Ectodermal cell (in vitro differentiated cells): ENCODE data around the gene SIM1.

ENCODE experiments used
- H3K27ac ChIP-seq: 2 replicates; pipeline ENCODE4 v1.7.0; 2013; ENCODE audit warnings: mild to moderate bottlenecking, low read depth, low read length; ENCODE audit not compliant: insufficient read depth, poor library complexity, severe bottlenecking
- H3K27me3 ChIP-seq: 2 replicates; pipeline ENCODE4 v1.7.0; 2013; ENCODE audit warnings: mild to moderate bottlenecking, low read length; ENCODE audit not compliant: insufficient read depth, control insufficient read depth, poor library complexity, severe bottlenecking
- H3K36me3 ChIP-seq: one replicate; pipeline ENCODE4 v1.7.0; 2013; ENCODE audit warnings: low read length; ENCODE audit not compliant: control insufficient read depth, insufficient read depth
- H3K4me1 ChIP-seq: one replicate; pipeline ENCODE4 v1.7.0; 2013; ENCODE audit warnings: low read length; ENCODE audit not compliant: control insufficient read depth, insufficient read depth
- H3K4me3 ChIP-seq: 2 replicates; pipeline ENCODE4 v1.7.0; 2013; ENCODE audit warnings: low read depth, low read length, control low read depth; ENCODE audit not compliant: insufficient read depth
- H3K9me3 ChIP-seq: 2 replicates; pipeline ENCODE4 v1.7.0; 2013; ENCODE audit warnings: mild to moderate bottlenecking, low read length, moderate library complexity; ENCODE audit not compliant: control insufficient read depth
- WGBS, 2 experiments: methylation state at CpG; one replicate each; pipeline ENCODE4 v1.1.7; 2013; ENCODE audit warnings: missing lambda C conversion rate in 2 of 2; 5-methylcytosine and 5-hydroxymethylcytosine counted together

SIM1 gene

GRCh38 chr6:100426744-100427338 is 37.9 kb downstream of the SIM1 start:
- H3K4me3 ChIP-seq: no peak overlapping the region
- peaks cover 16% of the 10 kb centered on the region for H3K4me1 ChIP-seq
- WGBS, 2 experiments: 81 to 86% methylated on average over 10 of the region's 10 CpGs
- H3K9me3 ChIP-seq: no peaks in the 10 kb centered on the region
- no peak overlapping the region for H3K27ac ChIP-seq
- no peaks in the 10 kb centered on the region for H3K36me3 ChIP-seq
- H3K27me3 ChIP-seq: no peaks in the 10 kb centered on the region

GRCh38 chr6:100426241-100426640 is 38.5 kb downstream of the SIM1 start:
- Histone ChIP-seq H3K27me3 (no peaks in the 10 kb centered on the region), H3K4me3 (no peak overlapping the region)
- WGBS, 2 experiments: 86 to 87% methylated on average over 3 of the region's 3 CpGs

GRCh38 chr6:100420711-100421110 is 44.0 kb downstream of the SIM1 start:
- Histone ChIP-seq H3K9me3 (no peaks in the 10 kb centered on the region), H3K36me3 (no peaks in the 10 kb centered on the region), H3K27ac (no peak overlapping the region), H3K4me3 (no peak overlapping the region), H3K27me3 (no peaks in the 10 kb centered on the region), H3K4me1 (peaks cover 12% of the 10 kb centered on the region)
- WGBS, 2 experiments: 14 to 21% methylated on average over 2 to 3 of the region's 3 CpGs

More at GRCh38 chr6:100426241-100426640, 38.5 kb downstream of the SIM1 start:
- Histone ChIP-seq H3K36me3 (no peaks in the 10 kb centered on the region), H3K4me1 (peaks cover 20% of the 10 kb centered on the region), H3K9me3 (no peaks in the 10 kb centered on the region), H3K27ac (no peak overlapping the region)

- H3K4me3 ChIP-seq: no peak overlapping the region
- no peaks in the 10 kb centered on the region for H3K27me3 ChIP-seq
- no peaks in the 10 kb centered on the region for H3K36me3 ChIP-seq
- no peaks in the 10 kb centered on the region for H3K9me3 ChIP-seq
- peaks cover 17% of the 10 kb centered on the region for H3K4me1 ChIP-seq
- 86 to 98% methylated on average over 3 of the region's 3 CpGs for WGBS, 2 experiments
- no peak overlapping the region for H3K27ac ChIP-seq
Measured at GRCh38 chr6:100417036-100417435, 47.7 kb downstream of the SIM1 start.

GRCh38 chr6:100415768-100416167 is 49.0 kb downstream of the SIM1 start:
- no peaks in the 10 kb centered on the region for H3K9me3 ChIP-seq
- no peaks in the 10 kb centered on the region for H3K36me3 ChIP-seq
- H3K27me3 ChIP-seq: no peaks in the 10 kb centered on the region
- H3K27ac ChIP-seq: no peak overlapping the region
- no peak overlapping the region for H3K4me3 ChIP-seq
- H3K4me1 ChIP-seq: peaks cover 8% of the 10 kb centered on the region

GRCh38 chr6:100412872-100413271 is 51.8 kb downstream of the SIM1 start:
- no peaks in the 10 kb centered on the region for H3K9me3 ChIP-seq
- no peaks in the 10 kb centered on the region for H3K27me3 ChIP-seq
- H3K4me3 ChIP-seq: no peak overlapping the region
- WGBS, 2 experiments: 94 to 95% methylated on average over 4 of the region's 4 CpGs
- H3K27ac ChIP-seq: no peak overlapping the region
- peaks cover 6% of the 10 kb centered on the region for H3K4me1 ChIP-seq
- no peaks in the 10 kb centered on the region for H3K36me3 ChIP-seq

GRCh38 chr6:100404051-100404450 is 60.7 kb downstream of the SIM1 start:
- Histone ChIP-seq H3K4me1 (no peaks in the 10 kb centered on the region), H3K27ac (no peak overlapping the region), H3K9me3 (no peaks in the 10 kb centered on the region), H3K36me3 (no peaks in the 10 kb centered on the region), H3K4me3 (no peak overlapping the region), H3K27me3 (no peaks in the 10 kb centered on the region)
- WGBS, 2 experiments: 95% methylated on average over 3 of the region's 3 CpGs

- no peak overlapping the region for H3K27ac ChIP-seq
- no peak overlapping the region for H3K4me3 ChIP-seq
- H3K9me3 ChIP-seq: no peaks in the 10 kb centered on the region
- H3K36me3 ChIP-seq: no peaks in the 10 kb centered on the region
- WGBS, 2 experiments: 94 to 95% methylated on average over 23 of the region's 23 CpGs
- H3K4me1 ChIP-seq: no peaks in the 10 kb centered on the region
- no peaks in the 10 kb centered on the region for H3K27me3 ChIP-seq
Measured at GRCh38 chr6:100393493-100393892, 71.2 kb downstream of the SIM1 start.

- Histone ChIP-seq H3K4me3 (no peak overlapping the region), H3K27me3 (no peaks in the 10 kb centered on the region)
Measured at GRCh38 chr6:100392423-100392822, 72.3 kb downstream of the SIM1 start.

GRCh38 chr6:100388868-100389519 is 75.7 kb downstream of the SIM1 start:
- no peaks in the 10 kb centered on the region for H3K4me1 ChIP-seq
- H3K27me3 ChIP-seq: no peaks in the 10 kb centered on the region
- 78 to 91% methylated on average over 3 of the region's 3 CpGs for WGBS, 2 experiments
- H3K4me3 ChIP-seq: no peak overlapping the region
- H3K36me3 ChIP-seq: no peaks in the 10 kb centered on the region
- H3K27ac ChIP-seq: no peak overlapping the region
- no peaks in the 10 kb centered on the region for H3K9me3 ChIP-seq

More at GRCh38 chr6:100392423-100392822, 72.3 kb downstream of the SIM1 start:
- no peaks in the 10 kb centered on the region for H3K9me3 ChIP-seq
- no peaks in the 10 kb centered on the region for H3K4me1 ChIP-seq
- H3K27ac ChIP-seq: no peak overlapping the region
- no peaks in the 10 kb centered on the region for H3K36me3 ChIP-seq
- 87 to 96% methylated on average over 2 of the region's 2 CpGs for WGBS, 2 experiments
